Erythroblast (primary cell): Measurements from ENCODE around the gene OTOG.

Experiments used
- GATA1 ChIP-seq: IDR thresholded peaks from 2 replicates; pipeline ENCODE4 v1.6.1; 2011; ENCODE audit warnings: low read depth, mild to moderate bottlenecking, control low read depth, low read length, moderate library complexity
- POLR2A ChIP-seq: IDR thresholded peaks from 2 replicates; pipeline ENCODE4 v1.6.1; 2011; ENCODE audit warnings: mild to moderate bottlenecking, low read length

GRCh38 chr11:17591293-17591692, 44.2 kb downstream of the OTOG start:
- TF ChIP-seq POLR2A (no peak), GATA1 (no peak)
